GM18511 (cell line): ENCODE results near the gene ADAMTS13.
"Not testable (repeated sequence)": the region's sequence is repeated elsewhere in the genome, so short reads cannot be mapped to it uniquely, and the experiment has no call there.

Source experiments
- ATAC-seq: cut with Tn5 transposase; IDR thresholded peaks from one replicate; pipeline ENCODE4 v1.9.1; 2021; ENCODE audit warnings: mild to moderate bottlenecking, moderate library complexity; ENCODE audit not compliant: unreplicated experiment

ADAMTS13 gene

GRCh38 chr9:133424187-133424586 lies 2.0 kb downstream of the ADAMTS13 start:
- ATAC-seq = no peak

GRCh38 chr9:133425049-133425632 lies 3.0 kb downstream of the ADAMTS13 start:
- ATAC-seq = no peak

GRCh38 chr9:133426011-133426410 lies 3.8 kb downstream of the ADAMTS13 start:
- no peak for ATAC-seq

- no peak for ATAC-seq
Measured at GRCh38 chr9:133427658-133428348, 5.6 kb downstream of the ADAMTS13 start.

GRCh38 chr9:133428617-133429101 lies 6.5 kb downstream of the ADAMTS13 start:
- no peak for ATAC-seq

GRCh38 chr9:133429214-133429613 lies 7.0 kb downstream of the ADAMTS13 start:
- no peak for ATAC-seq

GRCh38 chr9:133429641-133430161 lies 7.5 kb downstream of the ADAMTS13 start:
- ATAC-seq = no peak

- no peak for ATAC-seq
Measured at GRCh38 chr9:133430244-133430643, 8.1 kb downstream of the ADAMTS13 start.

- no peak for ATAC-seq
Measured at GRCh38 chr9:133433351-133433843, 11.2 kb downstream of the ADAMTS13 start.

- no peak for ATAC-seq
Measured at GRCh38 chr9:133436681-133437080, 14.5 kb downstream of the ADAMTS13 start.

- no peak for ATAC-seq
Measured at GRCh38 chr9:133437753-133438531, 15.8 kb downstream of the ADAMTS13 start.

GRCh38 chr9:133439337-133439736 lies 17.2 kb downstream of the ADAMTS13 start:
- no peak for ATAC-seq

GRCh38 chr9:133440874-133441273 lies 18.7 kb downstream of the ADAMTS13 start:
- peak; percentile 68 for ATAC-seq

- no peak for ATAC-seq
Measured at GRCh38 chr9:133441571-133441970, 19.4 kb downstream of the ADAMTS13 start.

GRCh38 chr9:133443248-133443647 lies 21.1 kb downstream of the ADAMTS13 start:
- no peak for ATAC-seq

- ATAC-seq = no peak
Measured at GRCh38 chr9:133443982-133444381, 21.8 kb downstream of the ADAMTS13 start.

GRCh38 chr9:133445293-133445969 lies 23.3 kb downstream of the ADAMTS13 start:
- ATAC-seq = no peak

- ATAC-seq = no peak
Measured at GRCh38 chr9:133448487-133448972, 26.4 kb downstream of the ADAMTS13 start.

- ATAC-seq = no peak
Measured at GRCh38 chr9:133449760-133450159, 27.6 kb downstream of the ADAMTS13 start.

GRCh38 chr9:133451865-133452264 lies 29.7 kb downstream of the ADAMTS13 start:
- not testable (repeated sequence) for ATAC-seq

- no peak for ATAC-seq
Measured at GRCh38 chr9:133452562-133452961, 30.4 kb downstream of the ADAMTS13 start.
